HG03097 (cell line): ENCODE results near the gene ISCA2.
"Not testable (repeated sequence)": the region's sequence is repeated elsewhere in the genome, so short reads cannot be mapped to it uniquely, and the experiment has no call there.

Experiments used
- ATAC-seq: cut with Tn5 transposase; IDR thresholded peaks from one replicate; pipeline ENCODE4 v1.9.1; 2021; ENCODE audit not compliant: unreplicated experiment, low FRiP score

The ISCA2 gene

GRCh38 chr14:74526854-74527585, 33.5 kb downstream of the ISCA2 start:
- no peak for ATAC-seq

GRCh38 chr14:74527736-74528280, 34.2 kb downstream of the ISCA2 start:
- no peak for ATAC-seq

GRCh38 chr14:74528406-74528805, 34.8 kb downstream of the ISCA2 start:
- no peak for ATAC-seq

GRCh38 chr14:74528886-74529285, 35.3 kb downstream of the ISCA2 start:
- no peak for ATAC-seq

- ATAC-seq = no peak
These were observed 37.4 kb downstream of the ISCA2 start for GRCh38 chr14:74531006-74531405.

- no peak for ATAC-seq
These were observed 37.9 kb downstream of the ISCA2 start for GRCh38 chr14:74531467-74531866.

- ATAC-seq = no peak
These were observed 38.7 kb downstream of the ISCA2 start for GRCh38 chr14:74532246-74532645.

GRCh38 chr14:74533576-74533975, 40.0 kb downstream of the ISCA2 start:
- no peak for ATAC-seq

GRCh38 chr14:74535756-74536325, 42.3 kb downstream of the ISCA2 start:
- no peak for ATAC-seq

GRCh38 chr14:74536336-74536735, 42.8 kb downstream of the ISCA2 start:
- ATAC-seq = not testable (repeated sequence)

- no peak for ATAC-seq
These were observed 45.1 kb downstream of the ISCA2 start for GRCh38 chr14:74538411-74539391.

GRCh38 chr14:74539503-74539902, 45.9 kb downstream of the ISCA2 start:
- no peak for ATAC-seq

GRCh38 chr14:74541225-74541624, 47.7 kb downstream of the ISCA2 start:
- ATAC-seq = no peak

GRCh38 chr14:74542056-74542685, 48.6 kb downstream of the ISCA2 start:
- no peak for ATAC-seq

GRCh38 chr14:74543771-74544438, 50.3 kb downstream of the ISCA2 start:
- no peak for ATAC-seq

GRCh38 chr14:74545386-74545785, 51.8 kb downstream of the ISCA2 start:
- ATAC-seq = no peak

- no peak for ATAC-seq
These were observed 52.9 kb downstream of the ISCA2 start for GRCh38 chr14:74546416-74546815.
